ENCODE results near the gene HTR3A.

The HTR3A gene

DNA sequence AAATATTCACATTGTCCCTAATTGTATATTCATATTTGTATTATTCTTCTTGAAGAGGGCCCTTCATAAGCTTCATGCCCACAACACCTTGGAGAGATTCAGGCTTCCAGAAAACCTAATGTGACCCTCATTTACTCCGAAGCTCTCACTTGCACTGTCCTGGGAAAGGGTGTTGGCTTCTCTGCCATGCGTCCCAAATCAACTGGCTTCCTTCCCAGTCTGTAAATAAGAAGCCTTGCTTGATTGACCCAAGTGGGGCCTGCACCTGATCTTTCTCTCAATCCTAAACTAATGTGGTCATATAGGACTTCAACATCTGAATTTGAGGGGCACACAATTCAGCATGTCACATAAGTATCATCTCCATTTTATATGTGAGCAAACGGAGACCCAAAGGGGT, 44.1 kb downstream of the HTR3A start:
- no peaks in the 10 kb centered on the region for H3K9me3 ChIP-seq (ENCODE audit: control insufficient read depth, insufficient read depth, low read length)

DNA sequence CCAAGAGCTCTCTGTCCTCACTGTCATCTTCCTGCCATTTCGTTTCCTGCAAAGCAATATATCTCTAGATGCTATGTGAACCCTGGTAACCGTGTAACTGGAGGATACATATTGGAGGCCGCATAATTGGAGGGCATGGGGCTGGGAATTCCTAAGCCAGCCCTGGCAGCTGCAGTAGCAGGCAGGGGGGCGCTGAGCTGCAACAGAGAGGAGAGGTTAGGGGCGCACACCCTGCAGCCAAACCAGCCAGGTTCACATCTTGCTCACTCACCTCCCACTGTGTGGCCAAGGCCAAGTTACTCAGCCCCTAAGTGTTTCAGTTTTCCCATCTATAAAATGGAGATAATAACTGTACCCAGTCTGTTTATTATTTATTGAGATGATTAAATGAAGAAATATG, 44.7 kb downstream of the HTR3A start:
- Histone ChIP-seq H3K4me1 (ENCODE audit: insufficient read depth, low read length) (no peaks in the 10 kb centered on the region), H3K36me3 (ENCODE audit: insufficient read depth, low read length) (no peaks in the 10 kb centered on the region), H3K9ac (ENCODE audit: low read depth, low read length) (no peak overlapping the region), H3K9me3 (ENCODE audit: control insufficient read depth, insufficient read depth, low read length) (no peaks in the 10 kb centered on the region)

More for the DNA sequence above, 44.1 kb downstream of the HTR3A start:
- Histone ChIP-seq H3K9ac (ENCODE audit: low read depth, low read length) (no peak overlapping the region), H3K36me3 (ENCODE audit: insufficient read depth, low read length) (no peaks in the 10 kb centered on the region), H3K4me1 (ENCODE audit: insufficient read depth, low read length) (no peaks in the 10 kb centered on the region)

DNA sequence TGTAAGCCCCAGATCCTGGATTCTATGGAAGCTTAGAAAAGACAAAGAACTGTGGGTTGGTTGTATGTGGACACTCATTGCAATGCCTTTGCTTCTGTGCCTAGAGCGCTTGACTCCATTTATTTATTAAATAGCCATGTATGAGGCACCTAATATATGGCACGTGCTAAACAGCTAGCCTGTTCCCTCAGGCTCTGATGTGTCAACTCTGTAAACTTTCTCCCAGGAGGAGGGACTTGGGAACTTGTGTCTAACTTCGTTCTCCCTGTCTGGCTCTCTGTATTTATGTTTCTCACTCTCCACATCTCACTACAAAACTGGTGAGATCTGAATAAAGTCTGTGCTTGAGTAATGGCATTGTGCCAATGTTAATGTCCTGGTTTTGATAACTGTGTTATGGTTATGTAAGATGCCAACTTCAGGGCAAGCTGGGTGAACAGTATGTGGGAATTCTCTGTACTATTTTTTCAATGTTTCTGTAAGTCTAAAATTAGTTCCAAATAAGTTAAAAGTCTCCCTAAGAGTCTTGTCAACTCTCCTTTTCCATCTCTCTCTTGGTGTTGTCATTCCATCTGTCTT, 50.5 kb downstream of the HTR3A start:
- no peak overlapping the region for H3K9ac ChIP-seq (ENCODE audit: low read depth, low read length)
- H3K9me3 ChIP-seq (ENCODE audit: control insufficient read depth, insufficient read depth, low read length): no peaks in the 10 kb centered on the region
- no peaks in the 10 kb centered on the region for H3K36me3 ChIP-seq (ENCODE audit: insufficient read depth, low read length)
- no peaks in the 10 kb centered on the region for H3K4me1 ChIP-seq (ENCODE audit: insufficient read depth, low read length)

DNA sequence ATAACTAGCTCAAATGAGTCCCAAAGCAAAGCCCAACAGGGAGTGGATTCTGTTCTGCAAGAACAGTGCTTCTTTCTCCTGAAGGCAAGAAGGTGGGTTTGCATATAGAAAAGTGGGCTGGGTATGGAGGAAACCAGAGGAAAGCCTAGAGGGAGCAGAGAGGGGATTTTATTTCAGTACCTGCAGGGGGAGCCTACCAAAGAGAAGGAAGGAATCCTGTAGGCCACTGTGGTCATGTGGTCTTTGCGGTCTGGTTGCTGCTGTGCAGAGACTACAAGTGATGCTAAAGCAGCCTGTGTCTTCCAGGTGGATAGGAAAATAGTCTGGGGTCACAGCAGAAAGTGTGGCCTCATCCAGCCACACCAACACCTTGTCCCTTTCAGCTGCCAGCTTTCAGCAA, 51.4 kb downstream of the HTR3A start:
- H3K4me1 ChIP-seq (ENCODE audit: insufficient read depth, low read length): no peaks in the 10 kb centered on the region
- H3K9me3 ChIP-seq (ENCODE audit: control insufficient read depth, insufficient read depth, low read length): no peaks in the 10 kb centered on the region
- H3K36me3 ChIP-seq (ENCODE audit: insufficient read depth, low read length): no peaks in the 10 kb centered on the region
- H3K9ac ChIP-seq (ENCODE audit: low read depth, low read length): no peak overlapping the region

DNA sequence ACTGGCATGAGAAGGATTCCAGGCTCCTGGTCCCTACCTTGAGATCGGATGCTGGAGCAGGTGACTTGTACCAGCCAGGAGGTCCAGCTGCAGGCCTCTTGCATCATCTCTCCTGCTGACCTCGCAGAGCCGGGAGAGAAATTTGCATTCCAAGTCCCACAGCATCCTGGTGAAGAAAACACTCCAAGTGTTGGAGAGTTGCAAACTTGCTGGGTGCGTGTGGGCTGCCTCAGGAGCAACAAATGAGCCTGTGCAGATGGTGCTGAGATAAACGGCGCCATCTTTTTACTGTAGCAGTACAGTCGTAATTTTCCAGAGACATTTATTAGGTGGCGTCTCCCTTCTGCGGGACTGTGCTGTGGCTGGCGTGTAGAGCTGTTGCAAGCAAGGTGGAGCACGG, 52.5 kb downstream of the HTR3A start:
- Histone ChIP-seq H3K36me3 (ENCODE audit: insufficient read depth, low read length) (no peaks in the 10 kb centered on the region), H3K9ac (ENCODE audit: low read depth, low read length) (no peak overlapping the region), H3K9me3 (ENCODE audit: control insufficient read depth, insufficient read depth, low read length) (no peaks in the 10 kb centered on the region), H3K4me1 (ENCODE audit: insufficient read depth, low read length) (no peaks in the 10 kb centered on the region)

DNA sequence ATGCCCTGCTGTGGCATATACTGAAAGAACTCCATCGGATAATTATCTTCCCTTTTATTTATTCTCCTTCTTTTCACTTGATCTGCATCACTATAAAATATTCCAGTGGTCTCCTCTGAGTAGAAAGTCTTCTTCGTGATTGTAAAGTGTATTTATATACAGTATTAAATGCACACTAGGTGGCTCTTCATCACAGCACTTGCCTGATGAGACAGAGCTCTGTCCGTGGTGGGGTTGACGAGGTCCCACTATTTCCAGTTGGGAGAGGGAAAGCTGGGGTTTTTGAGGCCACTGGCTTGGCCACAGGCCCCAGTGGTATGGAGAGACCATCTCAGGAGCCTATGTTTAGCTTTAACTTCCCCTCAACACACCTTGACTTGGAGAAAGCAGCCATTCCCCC, 53.0 kb downstream of the HTR3A start:
- H3K9ac ChIP-seq (ENCODE audit: low read depth, low read length): no peak overlapping the region
- H3K9me3 ChIP-seq (ENCODE audit: control insufficient read depth, insufficient read depth, low read length): no peaks in the 10 kb centered on the region
- H3K4me1 ChIP-seq (ENCODE audit: insufficient read depth, low read length): no peaks in the 10 kb centered on the region
- H3K36me3 ChIP-seq (ENCODE audit: insufficient read depth, low read length): no peaks in the 10 kb centered on the region

DNA sequence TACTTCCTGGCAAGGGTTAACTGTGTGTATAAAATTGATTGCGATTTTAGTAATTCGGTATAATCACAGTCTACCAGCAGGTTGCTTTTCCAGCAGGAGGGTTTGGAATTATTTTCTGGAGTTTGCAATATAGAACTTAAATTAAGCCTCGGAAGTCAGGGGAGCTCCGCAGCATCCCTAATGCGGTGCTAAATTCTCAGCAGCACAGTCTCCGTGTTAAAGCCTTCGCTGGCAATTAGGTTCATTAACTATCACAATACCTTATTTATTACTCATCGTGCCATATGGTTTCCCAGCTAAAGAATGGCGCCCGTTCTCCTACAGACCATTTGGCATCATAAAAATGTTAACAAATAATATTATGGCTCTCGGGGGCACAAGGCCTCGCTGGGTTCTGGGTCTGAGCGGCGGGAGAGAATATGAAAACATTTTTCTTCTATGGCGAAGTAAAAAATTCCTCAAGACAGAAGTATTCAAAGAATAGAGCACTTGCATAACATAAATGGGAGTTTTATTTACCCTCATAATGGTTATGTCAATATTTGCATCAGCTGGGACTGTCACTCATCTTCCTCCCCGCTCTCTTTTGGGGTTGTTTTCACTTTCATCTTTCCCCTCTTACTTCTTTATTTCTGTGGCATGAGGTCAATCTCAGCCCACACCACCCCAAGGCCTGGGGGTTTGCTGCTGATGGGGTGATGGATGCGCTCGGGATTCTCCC, 56.5 kb downstream of the HTR3A start:
- H3K9me3 ChIP-seq (ENCODE audit: control insufficient read depth, insufficient read depth, low read length): no peaks in the 10 kb centered on the region
- no peaks in the 10 kb centered on the region for H3K36me3 ChIP-seq (ENCODE audit: insufficient read depth, low read length)
- no peak overlapping the region for H3K9ac ChIP-seq (ENCODE audit: low read depth, low read length)
- no peaks in the 10 kb centered on the region for H3K4me1 ChIP-seq (ENCODE audit: insufficient read depth, low read length)

DNA sequence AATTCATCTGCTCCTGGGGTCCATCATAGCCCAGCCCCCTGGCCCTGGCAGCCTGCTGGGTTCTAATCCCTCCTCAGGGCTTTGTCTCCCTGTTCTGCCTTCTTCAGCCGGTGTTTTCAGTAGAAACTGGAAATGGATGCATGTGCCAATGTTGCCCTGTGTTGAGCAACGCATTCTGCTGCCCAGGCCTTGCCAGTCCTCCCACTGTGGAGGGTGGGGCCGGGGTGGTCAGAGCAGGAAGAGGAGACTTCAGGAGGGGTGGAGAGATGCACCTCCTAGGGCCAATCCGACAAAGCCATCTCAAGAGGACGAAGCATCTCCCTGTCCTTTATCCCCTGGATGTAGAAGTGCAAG, 57.0 kb downstream of the HTR3A start:
- H3K4me1 ChIP-seq (ENCODE audit: insufficient read depth, low read length): no peaks in the 10 kb centered on the region
- no peak overlapping the region for H3K9ac ChIP-seq (ENCODE audit: low read depth, low read length)
- no peaks in the 10 kb centered on the region for H3K9me3 ChIP-seq (ENCODE audit: control insufficient read depth, insufficient read depth, low read length)
- H3K36me3 ChIP-seq (ENCODE audit: insufficient read depth, low read length): no peaks in the 10 kb centered on the region

DNA sequence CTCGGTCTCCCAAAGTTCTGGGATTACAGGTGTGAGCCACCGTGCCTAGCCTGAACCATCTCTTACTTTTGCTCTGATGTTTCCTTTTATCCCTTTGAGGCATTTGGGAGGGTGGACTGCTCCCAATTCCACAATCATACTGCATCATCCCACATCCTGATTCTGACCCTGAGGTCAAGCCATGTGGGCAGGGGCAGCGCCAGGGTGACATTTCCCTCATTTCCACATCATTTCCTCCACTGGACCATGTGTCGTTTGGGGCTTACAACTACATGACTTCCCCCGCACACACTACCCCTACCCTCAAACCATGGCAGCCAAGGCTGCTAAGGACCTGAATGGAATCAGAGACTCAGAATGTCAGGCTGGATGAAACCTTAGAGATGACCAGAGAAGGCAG, 58.2 kb downstream of the HTR3A start:
- H3K9ac ChIP-seq (ENCODE audit: low read depth, low read length): no peak overlapping the region
- H3K4me1 ChIP-seq (ENCODE audit: insufficient read depth, low read length): no peaks in the 10 kb centered on the region
- H3K9me3 ChIP-seq (ENCODE audit: control insufficient read depth, insufficient read depth, low read length): no peaks in the 10 kb centered on the region
- no peaks in the 10 kb centered on the region for H3K36me3 ChIP-seq (ENCODE audit: insufficient read depth, low read length)

DNA sequence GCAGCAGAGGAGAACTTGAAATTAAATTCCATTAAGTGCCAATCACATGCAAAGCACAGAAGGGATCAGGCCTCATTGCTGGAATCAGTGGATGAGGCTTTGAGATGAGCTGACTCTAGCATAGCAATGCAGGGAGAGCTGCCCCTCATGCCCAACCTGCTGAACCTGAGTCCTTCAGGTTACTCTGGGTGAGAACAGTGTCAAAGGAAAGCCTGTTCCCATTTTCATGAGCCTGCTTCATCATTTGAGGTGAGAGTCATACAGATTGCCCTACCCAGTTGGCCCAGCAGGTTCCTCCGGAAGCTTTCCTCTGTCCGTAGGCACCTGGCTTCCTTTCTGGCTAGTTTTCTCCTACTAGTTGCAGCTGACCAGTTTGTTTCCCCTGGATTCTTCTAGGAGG, 58.7 kb downstream of the HTR3A start:
- Histone ChIP-seq H3K9ac (ENCODE audit: low read depth, low read length) (no peak overlapping the region), H3K9me3 (ENCODE audit: control insufficient read depth, insufficient read depth, low read length) (no peaks in the 10 kb centered on the region), H3K36me3 (ENCODE audit: insufficient read depth, low read length) (no peaks in the 10 kb centered on the region), H3K4me1 (ENCODE audit: insufficient read depth, low read length) (no peaks in the 10 kb centered on the region)

DNA sequence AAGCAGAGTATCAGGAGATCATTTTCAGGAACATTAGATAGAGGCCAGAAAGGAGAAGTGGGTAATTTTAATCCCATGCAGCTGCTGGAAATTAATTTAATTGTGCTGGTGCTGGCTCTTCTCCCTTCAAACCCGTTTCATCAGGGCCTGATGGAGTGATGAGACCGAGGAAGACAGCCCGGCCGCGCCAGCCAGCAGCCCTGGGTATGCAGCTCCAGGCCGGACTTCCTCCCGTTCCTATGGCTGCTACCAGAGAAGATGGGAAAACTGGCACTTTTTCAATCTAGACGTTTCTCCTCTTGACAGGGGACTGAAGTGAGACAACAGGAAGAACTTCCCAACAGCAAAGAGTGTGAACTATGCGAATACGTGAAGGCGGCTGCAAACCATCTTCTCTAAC, 60.0 kb downstream of the HTR3A start:
- Histone ChIP-seq H3K4me1 (ENCODE audit: insufficient read depth, low read length) (no peaks in the 10 kb centered on the region), H3K9ac (ENCODE audit: low read depth, low read length) (no peak overlapping the region), H3K36me3 (ENCODE audit: insufficient read depth, low read length) (no peaks in the 10 kb centered on the region), H3K9me3 (ENCODE audit: control insufficient read depth, insufficient read depth, low read length) (no peaks in the 10 kb centered on the region)

DNA sequence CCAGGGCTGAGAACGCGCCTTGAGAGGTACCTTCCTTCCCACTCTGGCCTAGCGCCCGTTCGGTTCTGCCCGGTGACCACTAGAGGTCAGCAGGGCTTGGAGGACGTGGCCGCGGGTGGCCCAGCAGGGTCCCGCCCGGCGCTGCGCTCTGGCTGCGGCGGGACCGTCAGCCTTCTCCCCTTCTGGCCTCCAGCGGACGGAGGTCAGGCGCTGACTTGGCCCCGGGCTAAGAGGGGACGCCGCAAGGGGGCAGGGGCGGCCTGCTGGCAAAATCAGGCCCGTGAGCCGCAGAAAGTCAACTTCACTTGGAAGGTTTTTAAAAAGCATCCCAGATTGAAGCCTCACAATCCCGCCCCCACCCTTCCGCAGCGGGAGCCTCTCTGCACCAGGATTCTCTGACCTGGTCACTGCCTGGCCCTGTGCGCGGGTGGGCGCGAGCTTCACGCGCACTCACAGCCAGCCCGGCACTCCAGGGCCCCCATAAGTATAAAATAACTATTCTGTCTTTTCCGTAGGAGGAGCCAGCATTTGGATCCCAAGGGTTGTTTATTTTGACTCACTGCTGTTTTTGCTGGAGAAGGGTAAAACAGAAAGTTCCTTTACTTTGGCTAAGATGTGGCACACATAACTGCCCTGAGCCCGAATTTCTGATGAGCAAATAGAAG, 61.4 kb downstream of the HTR3A start:
- peak overlapping the region; percentile 23; the same call in 1 of the 2 replicates for H3K9ac ChIP-seq (ENCODE audit: low read depth, low read length)
- no peaks in the 10 kb centered on the region for H3K9me3 ChIP-seq (ENCODE audit: control insufficient read depth, insufficient read depth, low read length)
- H3K4me1 ChIP-seq (ENCODE audit: insufficient read depth, low read length): no peaks in the 10 kb centered on the region
- no peaks in the 10 kb centered on the region for H3K36me3 ChIP-seq (ENCODE audit: insufficient read depth, low read length)

DNA sequence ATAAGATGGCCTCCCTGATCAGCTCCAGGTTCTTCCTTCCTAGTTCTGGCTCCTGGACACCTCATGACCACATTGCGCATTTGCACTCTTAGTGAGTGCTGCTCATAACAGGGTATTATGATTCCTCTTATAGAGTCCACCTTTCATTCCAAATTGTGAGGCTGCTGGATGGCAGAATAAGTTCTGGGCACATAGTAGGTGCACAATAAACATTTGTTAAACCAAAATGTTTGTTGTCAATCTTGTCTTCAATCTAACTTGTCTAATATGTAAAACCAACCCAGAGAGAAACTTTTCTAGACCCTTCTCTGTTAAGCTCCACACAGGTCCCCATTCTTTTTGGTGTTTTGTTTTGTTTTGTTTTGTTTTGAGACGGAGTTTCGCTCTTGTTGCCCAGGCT, 62.0 kb downstream of the HTR3A start:
- Histone ChIP-seq H3K9me3 (ENCODE audit: control insufficient read depth, insufficient read depth, low read length) (no peaks in the 10 kb centered on the region), H3K36me3 (ENCODE audit: insufficient read depth, low read length) (no peaks in the 10 kb centered on the region), H3K9ac (ENCODE audit: low read depth, low read length) (no peak overlapping the region), H3K4me1 (ENCODE audit: insufficient read depth, low read length) (no peaks in the 10 kb centered on the region)

DNA sequence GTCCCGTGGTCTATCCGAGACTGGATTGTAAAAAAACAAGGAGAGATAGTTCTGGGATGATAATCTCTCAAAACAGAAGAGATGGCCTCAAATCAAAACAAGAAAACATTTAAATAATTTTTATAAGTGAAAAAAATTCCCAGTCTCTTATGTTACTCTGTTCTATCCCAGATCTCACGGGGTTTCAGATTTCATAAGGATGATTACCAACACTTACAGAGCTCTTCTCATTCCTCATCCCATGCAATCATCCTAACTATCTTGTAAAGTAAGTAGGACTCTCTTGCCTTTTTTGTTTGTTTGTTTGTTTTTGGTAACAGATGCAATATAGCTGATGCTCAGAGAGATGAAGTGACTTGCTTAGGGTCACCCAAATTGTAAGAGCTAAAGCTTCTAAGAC, 64.6 kb downstream of the HTR3A start:
- Histone ChIP-seq H3K4me1 (ENCODE audit: insufficient read depth, low read length) (no peaks in the 10 kb centered on the region), H3K9me3 (ENCODE audit: control insufficient read depth, insufficient read depth, low read length) (no peaks in the 10 kb centered on the region), H3K9ac (ENCODE audit: low read depth, low read length) (no peak overlapping the region), H3K36me3 (ENCODE audit: insufficient read depth, low read length) (no peaks in the 10 kb centered on the region)
